Bone marrow (tissue), 2 donors: ENCODE measurements around the gene MAP3K5.
A peak's percentile ranks its signal among the peaks of the same experiment; 100 is the strongest.

Experiments used
- DNase-seq, 2 donors: peaks; one replicate each; lab custom pipeline; 2025; lab: John Stamatoyannopoulos, UW

The MAP3K5 gene

GRCh38 chr6:136579800-136580199 is 212.5 kb downstream of the MAP3K5 start:
- DNase-seq: no peak

DNA sequence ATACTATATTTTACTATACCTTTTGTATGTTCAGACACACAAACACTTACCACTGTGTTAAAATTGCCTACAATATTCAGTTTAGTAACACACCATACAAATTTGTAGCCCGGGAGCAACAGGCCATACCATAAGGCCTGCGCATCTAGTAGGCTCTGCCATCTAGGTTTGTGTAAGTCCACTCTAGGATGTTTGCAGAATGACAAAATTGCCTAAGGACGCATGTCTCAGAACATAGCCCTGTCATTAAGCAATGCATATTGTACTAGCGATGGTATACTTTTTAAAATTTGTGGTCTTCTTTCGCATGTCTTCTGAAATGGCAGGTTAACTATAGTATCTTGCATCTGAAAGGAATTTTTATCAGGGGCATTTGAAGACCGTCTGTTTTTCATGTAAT is 215.5 kb downstream of the MAP3K5 start:
- no peak for DNase-seq

GRCh38 chr6:136571496-136571895 is 220.8 kb downstream of the MAP3K5 start:
- no peak for DNase-seq

DNA sequence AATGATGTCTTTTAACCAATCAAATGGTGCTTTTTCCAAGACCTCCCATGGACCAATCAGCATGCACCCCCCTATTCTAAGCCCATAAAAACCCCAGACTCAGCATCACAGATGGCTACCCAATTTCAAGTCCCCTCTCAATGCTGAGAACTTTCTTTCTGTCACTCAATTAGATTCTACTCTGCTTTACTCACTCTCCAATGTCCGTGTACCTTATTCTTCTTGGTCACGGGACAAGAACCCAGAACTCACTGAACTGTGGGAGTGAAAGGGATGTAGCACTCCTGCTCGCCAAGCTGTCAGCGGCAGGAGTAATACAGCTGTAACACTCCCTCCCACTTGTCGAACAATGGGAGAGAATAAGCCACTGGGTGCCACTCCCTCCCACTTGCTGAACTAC is 221.2 kb downstream of the MAP3K5 start:
- no peak for DNase-seq

GRCh38 chr6:136568129-136568528 is 224.1 kb downstream of the MAP3K5 start:
- DNase-seq: no peak

DNA sequence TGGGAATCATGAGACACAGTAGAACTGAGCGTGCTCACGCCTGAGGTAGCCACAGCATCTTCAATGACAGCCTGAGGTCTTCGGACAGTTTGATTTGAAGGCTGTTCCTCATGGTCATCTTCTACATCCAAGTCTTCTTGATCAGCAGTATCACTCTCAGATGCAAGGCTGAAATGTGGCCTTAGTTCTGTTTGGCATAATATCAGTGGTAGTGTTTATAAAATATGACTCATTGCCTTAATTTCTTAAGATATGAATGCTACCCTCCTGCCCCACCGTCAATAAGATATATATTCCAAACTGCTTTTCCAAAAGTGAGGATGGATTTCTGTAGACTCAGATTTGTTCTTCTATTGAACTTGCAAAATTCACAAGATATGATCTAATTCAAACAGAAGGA is 224.6 kb downstream of the MAP3K5 start:
- DNase-seq: no peak

DNA sequence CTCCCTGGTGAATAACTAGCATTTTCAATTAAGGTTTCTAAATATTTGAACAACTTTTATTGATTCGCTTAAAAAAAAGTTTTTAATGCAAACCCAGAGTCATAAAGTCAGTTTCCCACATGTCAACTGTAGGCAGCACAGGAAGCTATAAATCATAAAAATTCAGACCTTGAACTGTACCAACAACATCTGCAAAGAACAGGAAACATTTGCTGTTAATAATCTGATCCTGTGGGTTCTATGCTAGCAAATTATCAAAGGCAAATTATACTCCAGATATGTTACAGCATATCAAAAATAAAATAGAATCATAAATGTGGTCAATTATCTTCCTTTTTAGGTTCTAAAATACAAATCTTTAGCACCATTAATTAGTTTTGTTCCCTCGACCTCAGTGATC is 225.4 kb downstream of the MAP3K5 start:
- DNase-seq: peak in 1 of 2 donors; percentile 92

DNA sequence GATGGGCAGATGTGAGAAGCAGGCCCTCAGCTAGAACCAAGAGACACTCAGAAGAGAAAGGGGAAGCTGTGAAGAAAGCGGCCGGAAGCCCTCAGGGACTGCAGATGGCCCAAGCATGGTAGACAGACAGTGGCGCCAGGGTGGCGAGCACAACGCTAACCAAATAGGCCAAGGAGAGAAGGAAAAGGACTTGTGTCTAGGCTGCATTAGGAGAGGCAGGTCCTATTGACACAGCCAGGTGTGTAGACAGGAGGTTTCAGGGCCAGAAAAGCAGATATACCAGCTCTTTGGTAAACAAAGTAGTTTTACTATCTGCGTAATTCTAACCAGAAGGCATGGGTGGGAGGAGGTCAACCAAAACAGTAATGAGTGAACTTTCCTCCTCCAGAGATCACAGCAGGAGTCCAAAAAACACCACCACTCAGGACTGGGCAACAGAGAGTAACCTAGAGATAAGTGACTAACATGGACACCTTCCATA is 226.2 kb downstream of the MAP3K5 start:
- DNase-seq: peak in 1 of 2 donors; percentile 95

- no peak for DNase-seq
Measured at GRCh38 chr6:136564180-136564579, 228.1 kb downstream of the MAP3K5 start.

DNA sequence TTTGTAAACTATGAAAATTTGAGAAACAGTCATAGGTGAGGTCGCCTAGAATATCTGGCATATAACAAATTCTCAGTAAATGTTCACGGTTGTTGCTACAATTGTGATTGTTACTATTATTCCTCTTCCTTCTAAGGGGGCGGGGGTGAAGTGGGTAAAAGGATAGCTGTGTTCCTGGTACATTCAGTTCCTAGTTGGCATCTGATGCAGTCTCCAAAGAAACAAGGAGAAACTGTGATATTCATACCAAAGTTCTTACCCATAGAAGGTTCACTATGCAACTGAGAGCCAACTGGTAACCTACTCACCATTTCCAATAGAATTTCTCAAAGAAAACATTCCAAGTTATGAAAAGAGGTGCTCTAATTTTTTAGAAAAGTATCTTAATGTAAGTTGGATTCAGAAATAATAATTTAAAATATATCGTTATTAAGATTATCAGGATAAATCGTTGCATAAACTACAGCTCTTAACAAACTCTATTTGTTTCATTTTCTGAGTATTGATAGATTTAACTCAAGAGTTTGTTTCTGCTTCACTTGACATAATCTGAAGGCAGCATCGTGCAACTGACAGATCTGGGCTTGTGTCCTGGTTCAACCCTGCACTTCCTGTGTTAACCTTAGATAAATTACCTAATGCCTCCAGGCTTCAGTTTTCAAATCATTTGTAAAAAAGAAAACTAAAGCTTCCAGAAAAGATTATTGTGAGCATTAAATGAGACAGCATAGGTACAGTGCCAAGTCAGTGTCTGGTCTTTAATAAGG is 228.7 kb downstream of the MAP3K5 start:
- DNase-seq: no peak

DNA sequence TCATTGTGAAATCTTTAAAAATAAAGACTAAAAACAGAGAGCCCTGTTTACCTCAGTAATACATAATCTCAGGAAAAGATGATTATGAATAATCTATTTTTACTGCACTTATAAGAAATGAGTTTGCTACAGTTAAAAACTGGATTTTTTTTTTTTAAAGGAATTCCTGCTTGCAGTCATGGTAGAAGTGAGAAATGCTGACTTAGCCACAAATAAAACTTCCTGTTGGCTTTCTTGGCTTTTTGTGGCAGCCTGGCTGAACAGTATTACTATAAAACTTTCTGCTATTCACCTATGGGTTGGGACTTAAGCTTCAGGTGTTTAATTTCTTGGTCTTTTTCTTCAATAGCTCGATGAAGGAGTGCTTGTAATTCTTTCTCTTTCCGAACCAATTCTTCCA is 230.1 kb downstream of the MAP3K5 start:
- no peak for DNase-seq

GRCh38 chr6:136553166-136553787 is 239.0 kb downstream of the MAP3K5 start:
- no peak for DNase-seq

GRCh38 chr6:136552054-136552453 is 240.2 kb downstream of the MAP3K5 start:
- no peak for DNase-seq

DNA sequence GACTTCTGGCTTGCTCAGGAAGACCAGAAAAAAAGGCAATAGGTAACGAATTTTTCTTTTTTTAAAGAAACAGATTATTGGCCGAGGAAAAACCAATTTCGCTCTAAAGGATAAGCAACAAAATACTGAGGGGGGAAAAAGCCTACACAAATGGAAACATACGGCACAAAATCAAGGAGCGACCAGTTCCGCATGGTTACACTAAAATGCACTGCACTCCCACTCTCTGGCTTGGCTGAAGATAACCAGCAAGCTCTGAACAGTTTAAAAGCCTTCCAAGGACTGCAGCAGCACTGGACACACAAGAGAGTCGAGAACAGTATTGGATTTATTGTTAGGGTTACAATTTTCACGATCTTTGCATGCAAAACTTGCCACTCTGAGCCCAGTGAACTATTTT is 241.2 kb downstream of the MAP3K5 start:
- no peak for DNase-seq

- DNase-seq: peak in 1 of 2 donors; percentile 36
Measured at GRCh38 chr6:136550330-136551071, 241.8 kb downstream of the MAP3K5 start, which contains the start of gene MAP7. Gene MAP7, minus strand, starts transcription at chr6:136550422. Its CDS starts 14 bp downstream, at chr6:136550408.

DNA sequence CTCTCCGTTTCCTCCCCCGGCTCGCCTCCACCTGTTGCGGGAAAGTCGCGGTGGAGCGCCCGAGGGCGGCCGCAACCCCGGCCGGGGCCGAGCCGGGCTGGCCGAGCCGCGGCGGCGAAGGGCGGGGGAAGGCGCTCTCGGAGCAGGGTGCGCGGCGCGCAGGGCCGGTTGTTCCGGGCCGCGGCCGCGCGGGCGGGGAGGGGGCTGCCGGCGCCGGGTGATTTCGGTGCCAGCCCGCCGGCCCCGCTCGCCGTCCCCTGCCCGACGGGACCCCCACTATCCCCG is 242.3 kb downstream of the MAP3K5 start:
- DNase-seq: peak in 1 of 2 donors; percentile 36

- no peak for DNase-seq
Measured at GRCh38 chr6:136549300-136550044, 242.8 kb downstream of the MAP3K5 start.

DNA sequence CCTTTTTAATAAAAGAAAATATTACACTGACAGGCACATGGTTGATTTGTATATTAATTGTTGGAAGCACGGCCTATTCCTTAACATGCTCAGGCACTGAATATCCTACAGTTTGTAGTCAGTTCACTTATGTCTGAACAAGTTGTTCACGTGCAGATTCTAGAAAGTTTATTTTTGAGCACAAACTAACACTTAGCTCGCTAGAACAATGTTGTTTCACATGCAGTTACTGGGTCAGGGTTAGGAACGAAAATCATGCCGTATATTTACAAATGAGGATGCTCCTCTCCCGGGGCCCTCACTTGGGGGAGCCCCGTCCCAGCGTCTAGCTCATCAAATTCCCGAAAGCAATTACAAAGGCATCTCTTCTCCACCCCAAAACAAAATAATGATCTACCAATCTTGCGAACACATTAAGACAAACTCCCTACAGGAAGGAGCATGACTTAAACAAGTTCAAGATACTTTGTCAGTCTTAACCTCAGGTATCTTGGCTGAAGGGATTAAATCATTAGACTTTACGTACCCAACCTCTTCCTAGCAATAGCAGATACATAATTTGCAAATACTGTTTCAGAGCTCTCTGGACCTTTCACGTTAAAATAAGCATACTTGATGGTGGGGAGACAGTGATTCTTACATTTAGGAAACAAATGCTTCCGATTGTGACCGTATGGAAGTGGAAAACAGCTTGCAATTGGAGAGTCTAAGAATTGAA is 243.5 kb downstream of the MAP3K5 start:
- DNase-seq: no peak

GRCh38 chr6:136547871-136548270 is 244.4 kb downstream of the MAP3K5 start:
- no peak for DNase-seq

GRCh38 chr6:136547336-136547735 is 244.9 kb downstream of the MAP3K5 start:
- peak in 1 of 2 donors; percentile 60 for DNase-seq

DNA sequence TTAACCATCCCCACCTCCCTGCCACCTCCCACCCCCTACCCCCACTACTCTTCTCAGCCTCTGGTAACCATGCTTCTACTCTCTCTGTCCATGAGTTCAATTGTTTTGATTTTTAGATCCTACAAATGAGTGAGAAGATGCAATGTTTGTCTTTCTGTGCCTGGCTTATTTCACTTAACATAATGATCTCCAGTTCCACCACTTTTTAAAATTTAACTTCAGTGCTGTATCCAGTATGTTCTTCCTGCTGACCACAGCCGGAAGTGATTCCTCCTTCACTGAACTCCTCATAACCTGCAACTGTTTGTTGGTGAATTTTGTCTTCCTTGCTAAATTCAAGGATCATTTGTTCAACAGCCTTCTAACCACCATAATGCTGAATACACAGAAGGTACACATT is 245.9 kb downstream of the MAP3K5 start:
- no peak for DNase-seq

DNA sequence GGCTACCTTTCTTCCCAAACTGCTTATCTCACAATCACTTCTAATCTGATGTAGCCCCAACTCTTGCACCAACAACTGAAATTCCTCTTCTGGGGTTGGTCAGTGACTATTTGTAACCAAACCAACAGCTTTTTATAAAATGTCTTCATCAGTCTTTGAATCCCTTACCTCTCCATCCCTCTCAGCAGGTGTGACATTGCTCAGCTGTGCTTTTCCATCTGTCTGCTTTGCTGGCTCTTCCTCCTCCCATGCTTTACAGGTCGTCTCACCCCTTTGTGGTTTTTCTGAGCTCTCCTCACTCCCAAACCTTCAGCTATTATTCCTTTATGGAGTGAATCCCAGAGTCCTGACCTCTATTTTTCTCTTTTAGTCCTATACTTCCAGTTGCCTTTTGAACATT is 248.0 kb downstream of the MAP3K5 start:
- no peak for DNase-seq
